Measurements from ENCODE around the gene C1orf198. TPM values are rescaled to one million over a fixed set of nuclear protein-coding genes. Genes with fewer than 3 reads are reported as not detected.

Gene C1orf198
- total RNA-seq, 1 donor from 2014 or later, result 27.3 TPM

- no peak for DNase-seq
- peaks cover 11% of the 10 kb centered on the region for H3K27me3 Mint-ChIP-seq (ENCODE audit: unreplicated experiment)
- peaks cover 8% of the 10 kb centered on the region for H3K9me3 Mint-ChIP-seq (ENCODE audit: unreplicated experiment)
- H3K27ac Mint-ChIP-seq (ENCODE audit: unreplicated experiment), result no peak overlapping the region
- no peak for TF ChIP-seq CTCF (IDR thresholded peaks at IDR 0.05; ENCODE audit: partially characterized antibody, unreplicated experiment)
- no peak overlapping the region for H3K4me3 Mint-ChIP-seq (ENCODE audit: unreplicated experiment)
- peaks cover 8% of the 10 kb centered on the region for H3K4me1 Mint-ChIP-seq (ENCODE audit: low read depth, unreplicated experiment)
- peaks cover 29% of the 10 kb centered on the region for H3K36me3 Mint-ChIP-seq (ENCODE audit: unreplicated experiment)
These were observed 14.6 kb downstream of the C1orf198 start for GRCh38 chr1:230853731-230854130.

GRCh38 chr1:230852959-230853358 lies 15.4 kb downstream of the C1orf198 start:
- Mint-ChIP-seq H3K4me3 (ENCODE audit: unreplicated experiment) (no peak overlapping the region), H3K27ac (ENCODE audit: unreplicated experiment) (no peak overlapping the region), H3K27me3 (ENCODE audit: unreplicated experiment) (peaks cover 11% of the 10 kb centered on the region), H3K9me3 (ENCODE audit: unreplicated experiment) (peaks cover 8% of the 10 kb centered on the region), H3K36me3 (ENCODE audit: unreplicated experiment) (peaks cover 29% of the 10 kb centered on the region), H3K4me1 (ENCODE audit: low read depth, unreplicated experiment) (peaks cover 8% of the 10 kb centered on the region)
- DNase-seq, result no peak
- no peak for TF ChIP-seq CTCF (IDR thresholded peaks at IDR 0.05; ENCODE audit: partially characterized antibody, unreplicated experiment)

- no peak overlapping the region for H3K27ac Mint-ChIP-seq (ENCODE audit: unreplicated experiment)
- H3K27me3 Mint-ChIP-seq (ENCODE audit: unreplicated experiment), result peaks cover 8% of the 10 kb centered on the region
- H3K4me3 Mint-ChIP-seq (ENCODE audit: unreplicated experiment), result no peak overlapping the region
- H3K4me1 Mint-ChIP-seq (ENCODE audit: low read depth, unreplicated experiment), result peaks cover 6% of the 10 kb centered on the region
- peaks cover 29% of the 10 kb centered on the region for H3K36me3 Mint-ChIP-seq (ENCODE audit: unreplicated experiment)
- TF ChIP-seq CTCF (IDR thresholded peaks at IDR 0.05; ENCODE audit: partially characterized antibody, unreplicated experiment), result no peak
- H3K9me3 Mint-ChIP-seq (ENCODE audit: unreplicated experiment), result peaks cover 8% of the 10 kb centered on the region
- DNase-seq, result no peak
These were observed 17.0 kb downstream of the C1orf198 start for GRCh38 chr1:230851291-230851691.

GRCh38 chr1:230850547-230850946 lies 17.8 kb downstream of the C1orf198 start:
- Mint-ChIP-seq H3K27me3 (ENCODE audit: unreplicated experiment) (peaks cover 8% of the 10 kb centered on the region), H3K4me3 (ENCODE audit: unreplicated experiment) (no peak overlapping the region), H3K27ac (ENCODE audit: unreplicated experiment) (no peak overlapping the region), H3K4me1 (ENCODE audit: low read depth, unreplicated experiment) (peaks cover 3% of the 10 kb centered on the region), H3K36me3 (ENCODE audit: unreplicated experiment) (peaks cover 28% of the 10 kb centered on the region), H3K9me3 (ENCODE audit: unreplicated experiment) (peaks cover 8% of the 10 kb centered on the region)
- DNase-seq, result no peak
- TF ChIP-seq CTCF (IDR thresholded peaks at IDR 0.05; ENCODE audit: partially characterized antibody, unreplicated experiment), result no peak

- H3K36me3 Mint-ChIP-seq (ENCODE audit: unreplicated experiment), result peaks cover 23% of the 10 kb centered on the region
- no peak overlapping the region for H3K4me3 Mint-ChIP-seq (ENCODE audit: unreplicated experiment)
- H3K9me3 Mint-ChIP-seq (ENCODE audit: unreplicated experiment), result peaks cover 8% of the 10 kb centered on the region
- DNase-seq, result no peak
- H3K4me1 Mint-ChIP-seq (ENCODE audit: low read depth, unreplicated experiment), result peaks cover 3% of the 10 kb centered on the region
- H3K27ac Mint-ChIP-seq (ENCODE audit: unreplicated experiment), result no peak overlapping the region
- TF ChIP-seq CTCF (IDR thresholded peaks at IDR 0.05; ENCODE audit: partially characterized antibody, unreplicated experiment), result no peak
- H3K27me3 Mint-ChIP-seq (ENCODE audit: unreplicated experiment), result peaks cover 8% of the 10 kb centered on the region
These were observed 18.7 kb downstream of the C1orf198 start for GRCh38 chr1:230849451-230850224.
